SKM-1 (cell line): ENCODE measurements around the gene RTN4R.
"Not testable (repeated sequence)": the region's sequence is repeated elsewhere in the genome, so short reads cannot be mapped to it uniquely, and the experiment has no call there.

ENCODE experiments used
- DNase-seq: peaks from one replicate; lab custom pipeline; 2025; ENCODE audit not compliant: unreplicated experiment; lab: John Stamatoyannopoulos, UW

The RTN4R gene

DNA sequence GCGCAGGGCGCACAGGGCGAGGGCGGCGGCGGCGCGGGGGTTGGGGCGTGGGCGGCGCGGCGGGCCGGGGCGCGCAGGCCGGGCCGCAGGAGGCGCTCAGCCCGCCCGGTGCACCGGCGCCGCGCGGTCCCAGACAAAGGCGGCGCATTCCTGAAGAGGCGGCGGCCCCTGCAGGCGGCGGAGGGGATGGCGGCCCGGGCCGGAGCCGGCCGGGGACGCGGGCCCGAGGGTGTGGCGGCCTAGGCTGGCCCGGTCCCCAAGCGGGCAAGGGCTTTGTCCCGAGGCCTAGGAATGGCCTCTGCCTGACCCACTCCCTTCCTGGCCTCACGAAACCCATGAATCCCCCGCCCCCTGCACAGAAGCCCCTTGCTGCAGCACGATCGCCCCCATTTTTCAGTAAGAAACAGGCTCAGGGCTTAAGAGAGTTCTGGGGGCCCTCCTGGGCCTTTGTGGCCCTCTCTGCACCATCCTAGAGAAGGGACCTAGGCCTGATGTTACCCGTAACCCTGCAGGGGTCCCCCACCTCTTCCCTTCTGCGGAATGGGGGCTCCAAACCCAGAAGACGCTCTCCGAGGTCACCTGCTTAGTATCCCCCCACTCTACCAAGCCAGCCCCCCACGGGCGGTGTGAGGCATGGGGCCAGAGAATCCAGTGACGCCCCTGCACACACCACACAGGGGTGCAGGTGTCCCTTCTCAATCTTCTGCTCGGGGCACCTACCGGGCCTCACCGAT, at the start of gene RTN4R:
Gene RTN4R, minus strand, starts transcription at position 40 of the 734 bp plus-strand sequence. CDS start 226 bp downstream, outside the sequence.
- DNase-seq = no peak

DNA sequence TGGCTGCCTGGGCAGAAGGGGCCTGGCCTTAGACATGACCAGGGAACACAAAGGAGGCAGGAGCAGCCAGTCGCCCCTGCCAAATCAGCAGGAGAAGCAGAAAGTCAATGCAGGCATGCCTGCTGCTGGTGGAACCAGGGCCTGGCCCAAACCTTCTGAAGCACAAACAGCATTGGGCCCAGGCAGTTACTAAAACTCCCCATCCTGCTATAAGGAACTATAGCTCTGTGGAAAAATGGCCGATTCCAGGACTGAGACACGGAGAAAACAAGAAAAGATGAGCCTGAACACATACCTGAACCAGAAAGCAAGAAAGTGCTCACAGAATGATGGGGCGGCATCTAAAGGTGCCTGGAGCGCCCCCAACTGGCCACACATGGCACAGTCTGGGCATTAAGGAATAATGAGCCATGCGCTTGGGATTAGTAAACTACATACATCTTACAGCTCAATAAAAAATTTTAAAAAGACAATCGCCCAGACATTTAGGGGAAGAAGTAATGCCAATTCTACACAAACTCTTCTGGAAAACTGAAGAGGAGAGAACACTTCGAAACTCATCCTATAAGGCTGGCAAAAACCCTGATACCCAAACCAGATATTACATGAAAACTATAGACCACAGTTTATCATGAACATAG, 49.4 kb upstream of the RTN4R start:
- not testable (repeated sequence) for DNase-seq

DNA sequence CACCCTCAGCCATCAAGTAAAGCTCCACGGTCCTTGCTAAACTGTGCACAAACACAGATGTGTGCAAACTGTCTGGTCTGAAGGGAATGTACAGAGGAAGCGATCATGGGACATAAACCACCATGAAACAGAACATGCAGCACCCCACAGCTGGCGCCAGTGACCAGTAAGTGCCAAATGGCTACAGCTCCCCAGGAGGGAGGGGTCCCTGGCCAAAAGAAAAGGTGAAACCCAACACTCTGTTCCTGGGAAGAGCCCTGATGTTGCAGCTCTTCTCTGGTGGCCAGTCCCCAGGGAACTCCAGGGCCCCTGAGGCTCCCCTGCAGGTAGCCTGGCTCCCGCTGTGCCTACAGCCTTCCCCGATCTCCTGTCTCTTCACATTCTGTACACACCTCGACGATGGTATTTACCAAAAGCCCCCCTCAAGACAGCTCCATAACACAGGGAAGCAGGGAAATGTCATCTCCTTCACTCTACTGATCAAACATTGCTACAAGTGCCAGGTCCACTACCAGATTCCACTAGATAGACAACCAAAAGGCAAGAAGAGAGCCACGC, 48.8 kb upstream of the RTN4R start:
- no peak for DNase-seq

DNA sequence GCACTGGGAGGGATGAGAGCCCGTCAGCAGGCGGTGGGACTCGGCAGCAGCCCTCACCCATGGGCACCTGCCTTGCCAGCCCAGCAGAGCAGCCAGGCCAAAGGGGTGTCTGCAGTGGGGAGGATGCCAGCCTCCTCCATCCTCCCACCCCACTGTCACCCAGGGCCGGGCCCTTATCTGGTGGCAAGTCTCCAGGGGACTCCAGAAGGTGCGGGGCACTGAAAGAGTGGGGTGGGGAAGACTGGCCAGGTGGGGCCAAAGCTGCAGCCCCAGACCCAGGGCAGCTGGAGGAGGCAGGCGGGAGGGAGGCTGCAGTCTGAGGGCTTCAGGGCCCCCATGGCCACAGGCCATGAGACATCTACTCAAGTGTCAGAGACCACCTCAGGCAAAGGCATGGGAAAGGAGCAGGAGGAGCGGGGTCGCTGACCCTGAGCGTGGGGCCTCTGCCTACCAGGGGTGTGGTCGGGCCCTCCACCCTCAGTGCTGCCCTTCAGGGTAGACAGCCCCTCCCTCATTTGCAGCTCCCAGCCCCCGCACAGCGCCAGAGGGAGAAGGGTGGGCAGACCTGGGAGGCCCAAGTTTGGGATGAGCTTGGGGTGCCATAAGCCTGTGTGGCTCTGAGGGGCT, 48.2 kb upstream of the RTN4R start:
- DNase-seq = no peak

DNA sequence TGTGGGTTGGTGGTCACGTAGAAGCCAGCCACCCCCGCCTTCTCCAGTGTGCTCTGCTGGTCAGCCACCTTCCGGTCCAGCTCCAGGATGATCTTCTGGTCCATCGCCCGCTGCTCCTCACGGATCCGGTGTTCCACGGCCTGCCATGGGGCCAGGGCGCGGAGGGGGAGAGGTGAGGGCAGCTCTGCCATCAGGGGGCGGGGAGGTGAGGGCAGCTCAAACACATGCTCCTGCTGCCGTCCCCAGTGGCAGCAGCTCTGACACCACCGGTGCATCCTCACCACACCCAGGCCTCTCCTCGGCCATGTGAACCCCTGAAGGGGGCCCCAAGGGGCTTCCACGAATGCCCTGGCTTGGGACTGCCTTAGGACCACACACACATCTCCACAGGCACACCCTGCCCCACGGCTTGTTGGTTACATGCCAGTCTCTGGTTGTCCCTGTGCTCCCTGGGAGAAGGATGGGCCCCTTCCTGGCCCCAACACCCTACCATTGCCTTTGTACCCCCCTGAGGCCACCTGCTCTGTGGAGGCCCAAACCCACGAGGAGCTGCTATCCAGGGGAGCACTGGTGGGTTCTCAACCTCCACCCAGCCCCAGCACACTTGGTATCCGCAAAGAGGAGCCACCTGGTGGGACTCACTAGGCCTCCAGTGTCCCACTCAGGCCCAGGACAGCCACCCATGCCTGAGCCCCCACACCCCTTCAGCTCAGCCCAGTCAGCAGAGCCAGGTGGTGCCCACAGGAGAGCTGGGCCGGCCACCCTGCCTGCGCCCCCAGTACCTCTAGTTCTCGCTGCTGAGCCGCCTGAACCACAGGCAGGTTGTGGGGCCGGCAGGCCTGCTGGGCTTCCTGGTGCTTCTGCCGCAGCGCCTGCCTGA, 47.5 kb upstream of the RTN4R start:
- DNase-seq = no peak

DNA sequence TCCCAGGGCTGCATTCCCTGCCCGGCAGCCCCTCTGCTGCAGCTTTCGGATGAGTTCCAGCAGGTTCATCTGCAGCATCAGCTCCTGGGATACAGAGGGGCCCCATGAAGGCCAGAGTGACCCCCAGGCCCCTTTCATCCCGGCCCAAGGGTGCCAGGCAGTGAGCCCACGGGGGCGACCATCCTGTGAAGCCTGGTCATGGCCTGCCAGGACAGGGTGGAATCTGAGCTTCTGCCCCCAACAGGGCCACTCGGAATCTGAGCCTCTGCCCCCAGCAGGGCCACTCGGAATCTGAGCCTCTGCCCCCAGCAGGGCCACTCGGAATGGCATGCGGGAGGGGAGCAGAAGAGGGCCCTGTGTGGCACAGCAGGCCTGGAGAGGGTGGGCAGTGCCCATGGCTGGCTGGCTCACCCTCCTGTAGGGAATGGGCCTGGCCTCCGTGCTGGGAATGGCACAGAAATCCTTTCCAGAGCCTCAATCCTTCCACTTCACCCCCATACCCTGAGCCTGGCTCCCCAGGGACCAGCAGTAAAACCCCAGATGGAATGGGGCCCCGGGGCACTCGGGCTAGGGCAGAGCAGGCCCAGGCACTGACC, 46.7 kb upstream of the RTN4R start:
- not testable (repeated sequence) for DNase-seq

DNA sequence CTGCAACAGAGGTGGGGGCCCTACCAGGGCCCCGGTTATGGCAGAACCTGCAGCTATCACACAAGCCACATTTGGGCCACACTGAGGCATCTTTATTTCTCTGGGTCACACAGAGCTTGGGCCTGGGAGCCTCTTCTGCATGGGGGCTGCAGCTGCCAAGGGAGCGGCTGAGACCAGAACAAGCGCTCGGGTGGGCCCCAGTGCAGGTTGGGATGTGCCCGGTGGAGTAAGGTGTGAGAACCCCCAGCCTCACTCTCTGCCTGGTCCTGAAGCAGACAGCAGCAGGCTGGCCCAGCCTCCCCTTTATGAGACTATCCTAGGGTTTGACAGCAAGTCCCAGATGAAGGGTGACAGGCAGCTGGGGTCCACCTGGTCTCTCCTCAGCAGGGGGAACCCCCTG, 46.1 kb upstream of the RTN4R start:
- not testable (repeated sequence) for DNase-seq

DNA sequence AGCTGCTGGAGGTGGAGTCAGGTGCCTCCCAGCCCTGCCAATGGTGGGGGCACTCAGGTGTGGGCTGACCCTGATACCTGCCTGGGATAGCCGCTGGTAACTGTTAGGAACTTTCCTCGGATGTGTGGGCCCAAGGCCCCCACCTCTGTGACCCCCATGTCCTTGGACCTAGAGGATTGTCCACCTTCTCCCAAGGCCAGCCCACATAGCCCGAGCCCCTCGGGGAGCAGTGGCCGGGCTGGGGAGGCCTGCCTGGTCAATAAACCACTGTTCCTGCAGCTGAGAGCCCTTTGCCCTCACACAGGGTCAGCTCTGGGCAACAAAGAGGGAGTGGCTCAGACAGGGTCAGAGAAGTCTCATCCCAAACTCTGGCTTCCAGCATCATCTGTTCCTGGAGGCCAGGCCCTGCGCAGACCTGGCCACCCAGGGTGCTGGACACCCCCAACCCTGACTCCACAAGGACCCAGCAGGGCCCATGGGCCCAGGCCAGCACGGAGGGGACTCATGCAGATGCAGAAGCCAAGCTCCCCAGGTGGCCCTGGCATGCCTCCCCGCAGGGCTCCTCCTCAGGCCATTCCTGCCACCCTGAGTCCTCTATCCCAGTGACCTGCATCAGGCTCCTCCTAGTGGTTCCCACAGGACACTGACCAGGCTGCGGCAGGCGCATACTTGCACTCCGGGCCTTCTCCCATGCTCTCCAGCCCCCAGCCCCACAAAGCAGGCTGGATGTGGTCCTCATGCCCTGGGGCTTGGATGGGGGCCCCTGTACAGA, 45.4 kb upstream of the RTN4R start:
- not testable (repeated sequence) for DNase-seq

DNA sequence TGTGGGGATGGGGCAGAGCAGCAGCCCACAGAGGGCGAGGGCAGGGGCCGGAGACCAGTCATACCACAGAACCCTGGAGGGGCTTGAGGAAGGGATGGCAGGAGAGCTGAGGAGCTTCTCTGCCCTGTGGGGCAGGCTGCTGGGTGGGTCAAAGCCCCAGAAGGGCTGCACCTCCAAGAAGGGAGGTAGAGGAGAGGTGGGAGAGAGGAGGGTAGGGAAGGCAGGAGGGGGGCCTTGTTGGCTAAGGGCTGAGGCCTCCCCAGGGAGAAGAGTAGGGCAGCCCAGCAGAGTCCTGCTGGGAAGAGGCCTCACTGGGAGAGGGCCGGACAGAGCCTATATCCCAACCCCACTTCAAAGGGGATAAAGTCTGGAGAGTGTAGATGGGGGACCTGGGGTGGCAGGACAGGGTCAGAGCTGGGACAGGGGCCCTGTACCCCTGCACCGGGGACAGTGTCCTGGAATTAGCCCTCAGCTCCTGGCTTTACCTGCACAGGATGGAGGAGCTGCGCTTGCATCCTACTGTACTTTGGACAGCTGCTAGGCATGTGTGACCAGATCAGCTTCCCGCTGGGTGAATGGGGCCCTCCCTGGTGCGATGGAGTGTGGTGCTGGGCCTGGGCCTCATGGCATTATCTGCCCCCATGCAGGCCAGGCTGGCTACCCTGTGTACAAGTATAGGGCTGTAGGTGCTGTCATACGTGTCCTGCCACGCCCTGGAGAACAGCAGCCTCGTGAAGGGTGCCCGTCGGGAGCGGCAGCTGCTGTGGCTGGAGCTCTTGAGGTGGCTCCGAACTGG, 44.5 kb upstream of the RTN4R start:
- DNase-seq = no peak

DNA sequence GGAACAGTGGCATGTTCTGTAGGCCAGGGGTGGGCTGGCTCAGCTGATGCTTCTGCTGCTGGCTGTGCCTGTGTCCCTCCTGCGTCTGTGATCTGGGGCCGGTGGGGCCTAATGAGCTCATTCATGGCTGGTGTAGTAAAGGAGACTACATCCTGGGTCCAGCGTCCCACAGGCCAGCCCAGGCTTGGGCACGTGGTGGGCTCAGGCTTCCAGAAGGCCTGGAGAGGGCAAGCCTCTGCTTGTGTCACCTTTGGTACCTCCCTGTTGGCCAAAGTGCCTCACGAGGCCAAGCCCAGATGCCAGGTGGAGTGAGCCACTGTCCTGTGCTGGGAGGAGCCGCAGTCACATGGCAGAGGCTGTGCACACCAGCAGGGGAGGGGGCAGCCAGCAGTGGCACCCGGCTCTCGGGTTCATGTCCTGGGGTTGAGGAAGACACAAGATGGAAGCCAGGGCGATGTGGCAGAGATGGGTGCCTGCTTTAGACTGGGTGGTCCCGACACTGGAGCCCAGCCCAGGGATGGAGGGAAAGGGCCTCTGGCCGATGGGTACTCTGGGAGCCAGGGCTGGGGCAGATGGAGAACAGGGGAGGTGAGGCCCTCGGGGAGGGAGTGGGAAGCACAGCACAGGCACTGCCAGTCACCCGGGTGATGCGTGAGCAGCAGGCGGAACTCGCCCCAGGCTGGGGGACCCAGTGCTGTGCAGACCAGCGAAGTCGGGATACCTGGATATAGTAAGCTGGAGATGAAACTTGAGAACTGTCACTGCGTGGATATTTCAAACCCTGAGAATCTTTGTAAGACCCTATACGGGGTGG, 43.3 kb upstream of the RTN4R start:
- not testable (repeated sequence) for DNase-seq

DNA sequence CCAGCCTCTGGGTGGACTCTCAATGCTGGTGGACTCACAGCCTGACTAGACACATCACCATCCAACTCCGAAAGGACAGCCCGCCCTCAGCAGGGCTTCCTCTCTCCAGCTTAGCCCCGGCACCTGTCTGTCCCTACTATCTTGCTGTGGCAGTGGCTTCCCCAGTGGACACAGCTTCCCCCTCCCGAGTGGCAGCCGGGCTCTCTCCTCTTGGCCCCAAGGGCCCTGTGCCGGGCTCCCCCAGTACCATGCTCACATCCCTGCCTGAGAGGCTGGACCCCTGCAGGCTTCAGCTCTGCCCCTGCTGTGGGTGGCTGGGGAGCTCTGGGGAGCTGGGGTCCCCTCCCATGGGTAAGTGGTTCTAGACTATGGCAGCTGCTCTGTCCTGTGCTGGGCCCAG, 42.7 kb upstream of the RTN4R start:
- not testable (repeated sequence) for DNase-seq

DNA sequence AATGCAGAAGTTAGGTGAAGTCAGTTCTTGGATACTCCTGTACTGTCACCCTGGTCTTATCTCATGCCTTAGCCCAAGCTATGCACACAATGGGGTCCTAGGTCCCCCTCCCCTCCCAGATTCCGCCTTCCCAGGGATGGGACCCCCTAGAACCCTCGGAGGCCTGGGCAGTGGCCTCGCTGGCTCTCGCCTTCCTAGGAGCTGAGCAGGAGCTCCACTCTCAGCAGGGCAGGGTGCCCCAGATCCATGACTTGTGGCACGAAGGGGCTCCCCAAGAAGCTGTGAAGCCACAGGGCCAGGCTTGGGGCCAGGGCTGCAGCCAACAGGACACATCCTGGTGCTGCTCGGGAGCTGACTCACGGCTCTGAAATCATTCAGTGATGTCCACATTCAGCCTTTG, 42.1 kb upstream of the RTN4R start:
- not testable (repeated sequence) for DNase-seq

DNA sequence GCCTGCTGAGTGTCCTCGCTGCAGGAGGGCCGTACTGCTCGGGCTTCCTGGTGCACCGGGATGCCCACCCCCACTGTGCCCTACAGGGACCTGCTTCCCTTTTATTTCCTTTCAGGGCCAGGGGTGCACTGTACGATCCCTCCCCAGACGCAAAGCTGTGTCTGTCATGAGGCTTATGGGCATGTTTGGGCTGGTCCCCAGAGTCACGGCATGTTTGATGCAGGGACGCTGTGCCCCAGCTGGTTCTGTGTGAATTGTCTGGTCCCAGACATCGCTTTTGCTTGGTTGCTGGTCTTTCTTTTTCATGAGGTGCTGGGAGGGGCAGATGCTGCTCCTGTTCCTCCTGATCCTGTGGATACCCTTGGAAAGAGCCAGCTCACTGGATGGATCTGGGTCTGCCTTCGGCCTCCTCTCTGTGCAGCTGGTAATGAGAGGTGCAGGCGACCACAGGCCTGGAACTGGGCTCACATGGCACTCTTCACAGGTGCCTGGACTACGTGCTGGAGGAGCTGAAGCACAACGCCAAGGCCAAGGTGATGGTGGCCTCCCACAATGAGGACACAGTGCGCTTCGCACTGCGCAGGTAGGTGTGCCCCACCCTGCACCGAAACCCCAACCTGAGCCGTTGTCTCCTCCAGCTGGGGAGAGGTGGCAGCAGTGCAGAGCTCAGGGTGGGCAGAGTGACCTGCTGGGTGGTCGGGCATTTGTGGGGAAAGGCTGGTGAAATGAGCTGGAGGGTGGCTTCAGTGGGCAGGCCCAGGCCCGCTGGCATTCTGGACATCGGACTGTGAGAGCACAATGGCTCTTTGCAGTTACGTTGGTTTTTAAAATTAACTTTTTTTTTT, 40.9 kb upstream of the RTN4R start:
- not testable (repeated sequence) for DNase-seq

DNA sequence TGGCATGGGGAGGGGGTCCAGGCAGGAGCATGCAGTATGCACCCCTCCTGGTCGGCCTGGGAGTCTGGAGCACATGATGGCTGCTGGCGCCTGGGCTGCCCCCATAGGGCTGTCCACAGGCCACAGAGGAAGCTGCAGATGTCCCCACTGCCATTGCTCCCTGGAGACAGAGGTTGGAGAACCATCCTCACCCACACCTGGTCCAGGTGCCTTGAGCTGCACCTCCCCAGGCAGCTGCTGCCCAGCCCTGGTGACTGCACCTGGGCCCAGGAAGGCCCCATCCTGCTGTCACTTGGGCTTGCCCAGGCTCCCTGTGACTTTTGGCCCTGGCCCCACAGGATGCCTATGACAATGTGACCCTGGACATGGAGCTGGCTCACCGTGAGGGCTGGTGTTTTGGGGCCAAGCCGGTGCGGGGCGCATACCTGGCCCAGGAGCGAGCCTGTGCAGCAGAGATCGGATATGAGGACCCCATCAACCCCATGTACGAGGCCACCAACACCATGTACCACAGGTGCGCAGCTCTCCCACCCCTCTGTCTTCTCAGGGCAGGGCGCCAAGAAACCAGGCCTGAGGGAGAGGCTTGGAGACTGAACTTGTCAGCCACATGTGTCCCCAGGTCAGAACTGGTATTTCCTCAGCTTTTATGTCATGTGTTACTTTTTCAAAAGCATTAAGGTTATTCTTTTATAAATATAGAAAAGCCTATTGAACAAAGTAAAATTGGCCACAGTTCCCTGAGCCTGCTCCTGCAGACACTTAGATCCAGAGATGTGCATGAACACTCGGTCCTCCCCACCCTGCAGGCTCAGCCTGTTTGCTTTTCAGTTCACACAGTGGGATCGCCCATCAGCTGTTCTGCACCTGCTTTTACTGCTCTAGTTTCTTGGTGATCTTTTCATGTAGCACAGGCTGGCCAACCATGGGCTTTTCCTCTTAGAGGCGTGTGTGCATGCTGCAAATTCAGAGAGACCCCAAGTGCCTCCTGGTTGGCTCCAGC, 39.6 kb upstream of the RTN4R start:
- DNase-seq = not testable (repeated sequence)

DNA sequence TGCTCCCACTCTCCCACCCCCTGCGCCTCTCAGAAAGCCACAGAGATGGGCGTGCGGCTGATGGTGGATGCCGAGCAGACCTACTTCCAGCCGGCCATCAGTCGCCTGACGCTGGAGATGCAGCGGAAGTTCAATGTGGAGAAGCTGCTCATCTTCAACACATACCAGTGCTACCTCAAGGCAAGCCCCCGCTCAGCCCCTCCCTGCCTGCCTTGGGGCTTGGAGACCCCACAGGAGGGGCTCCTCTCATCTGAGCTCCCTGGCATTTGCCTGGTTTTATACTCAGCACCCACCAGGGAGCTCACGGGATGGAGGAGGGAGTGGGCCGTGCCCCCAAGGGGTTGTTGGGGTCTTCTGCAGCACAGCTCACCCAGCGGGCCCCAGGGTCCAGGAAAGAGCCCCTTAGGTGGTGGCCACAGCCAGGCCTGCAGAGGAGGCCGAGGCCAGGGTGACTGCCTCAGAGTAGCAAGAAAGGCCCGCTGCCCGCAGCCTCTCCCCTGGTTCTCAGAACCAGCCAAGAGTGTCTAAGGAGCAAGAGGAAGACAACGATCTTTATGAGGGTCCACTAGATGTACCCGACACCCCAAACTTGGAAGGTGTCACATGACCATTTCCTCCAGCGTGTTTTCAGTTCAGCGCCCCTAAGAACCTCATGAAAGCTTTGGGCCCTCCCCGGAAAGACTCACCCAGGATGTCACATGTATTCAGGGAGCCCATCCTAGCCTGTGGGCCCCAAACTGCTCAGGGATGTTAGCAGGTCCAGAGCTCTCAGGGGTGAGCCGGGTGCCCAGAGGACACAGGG, 38.7 kb upstream of the RTN4R start:
- DNase-seq = not testable (repeated sequence)
